Loucy (cell line): ENCODE data around the gene MMP14.
"Not testable (repeated sequence)": the region's sequence is repeated elsewhere in the genome, so short reads cannot be mapped to it uniquely, and the experiment has no call there.

Experiments used
- H2AFZ ChIP-seq: fragments of 200-600 bp; sonication (generic); 2 replicates; pipeline ENCODE4 v1.6.0; 2016; ENCODE audit warnings: antibody characterized with exemption, mild to moderate bottlenecking, low read length, moderate library complexity
- H3F3A ChIP-seq: fragments of 200-600 bp; 2 replicates; pipeline ENCODE4 v1.6.0; 2016; ENCODE audit warnings: antibody characterized with exemption, low read depth, mild to moderate bottlenecking
- H3K27me3 ChIP-seq: fragments of 200-600 bp; sonication (generic); 2 replicates; pipeline ENCODE4 v1.6.1; 2014; ENCODE audit warnings: low read length, mild to moderate bottlenecking; ENCODE audit not compliant: insufficient read depth, poor library complexity, severe bottlenecking
- H3K36me3 ChIP-seq: fragments of 200-600 bp; sonication (generic); 2 replicates; pipeline ENCODE4 v1.6.1; 2016; ENCODE audit warnings: low read length; ENCODE audit not compliant: insufficient read depth
- H3K4me1 ChIP-seq: fragments of 200-600 bp; sonication (generic); 2 replicates; pipeline ENCODE4 v1.5.1; 2014; ENCODE audit warnings: low read length, mild to moderate bottlenecking; ENCODE audit not compliant: insufficient read depth, poor library complexity, severe bottlenecking
- H3K4me2 ChIP-seq: fragments of 200-600 bp; sonication (generic); 2 replicates; pipeline ENCODE4 v1.6.0; 2014; ENCODE audit warnings: antibody characterized with exemption, low read length, low read depth, mild to moderate bottlenecking; ENCODE audit not compliant: poor library complexity, severe bottlenecking
- H3K4me3 ChIP-seq: fragments of 200-600 bp; sonication (generic); 2 replicates; pipeline ENCODE4 v1.5.1; 2014; ENCODE audit warnings: low read length, mild to moderate bottlenecking, mixed read lengths; ENCODE audit not compliant: poor library complexity, severe bottlenecking
- H3K79me2 ChIP-seq: fragments of 200-600 bp; sonication (generic); 2 replicates; pipeline ENCODE4 v1.6.1; 2014; ENCODE audit warnings: low read length; ENCODE audit not compliant: insufficient read depth
- H3K9ac ChIP-seq: fragments of 200-600 bp; sonication (generic); 2 replicates; pipeline ENCODE4 v1.6.0; 2014; ENCODE audit warnings: mild to moderate bottlenecking, low read depth, low read length, moderate library complexity; ENCODE audit not compliant: poor library complexity, severe bottlenecking
- H3K9me2 ChIP-seq: fragments of 200-600 bp; sonication (generic); replicated peaks from 2 replicates; pipeline ENCODE4 v1.6.1; 2016; ENCODE audit warnings: low read depth, low read length, mixed read lengths
- H3K9me3 ChIP-seq: fragments of 200-600 bp; sonication (generic); 2 replicates; pipeline ENCODE4 v1.6.1; 2014; ENCODE audit warnings: mild to moderate bottlenecking, antibody characterized with exemption, low read length, low read depth; ENCODE audit not compliant: insufficient read depth
- H4K20me1 ChIP-seq: fragments of 200-600 bp; sonication (generic); 2 replicates; pipeline ENCODE4 v1.6.0; 2014; ENCODE audit warnings: antibody characterized with exemption, low read length, mild to moderate bottlenecking; ENCODE audit not compliant: insufficient read depth, poor library complexity, severe bottlenecking
- CTCF ChIP-seq: fragments of 200-600 bp; sonication (generic); conservative IDR thresholded peaks from 2 replicates; pipeline ENCODE4 v1.5.1; 2014; ENCODE audit warnings: mild to moderate bottlenecking, antibody characterized with exemption, low read length
- EZH2phosphoT487 ChIP-seq: fragments of 200-600 bp; IDR thresholded peaks from 2 replicates; pipeline ENCODE4 v1.6.1; 2018; ENCODE audit warnings: antibody characterized with exemption, mild to moderate bottlenecking, moderate library complexity, borderline replicate concordance

The MMP14 gene

DNA sequence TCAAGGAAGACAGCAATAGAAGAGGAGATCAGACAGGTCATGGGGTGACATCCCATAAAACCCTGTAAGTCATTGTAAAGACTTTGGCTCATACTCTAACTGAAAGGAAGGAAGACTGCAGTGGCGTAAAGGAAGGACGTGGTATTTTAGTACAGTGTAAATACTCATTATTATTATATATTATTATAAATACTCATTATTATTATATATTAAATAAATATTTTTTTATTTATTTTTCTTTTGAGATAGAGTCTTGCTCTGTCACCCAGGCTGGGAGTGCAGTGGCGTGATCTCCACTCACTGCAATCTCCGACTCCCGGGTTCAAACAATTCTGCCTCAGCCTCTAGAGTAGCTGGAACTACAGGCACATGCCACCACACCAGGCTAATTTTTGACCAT is 20.0 kb downstream of the MMP14 start:
- no peak overlapping the region for H3K4me3 ChIP-seq
- no peak for TF ChIP-seq CTCF
- TF ChIP-seq EZH2phosphoT487 = no peak
- H3K4me1 ChIP-seq = peaks cover 6% of the 10 kb centered on the region
- no peaks in the 10 kb centered on the region for H3K9me2 ChIP-seq
- no peaks in the 10 kb centered on the region for H4K20me1 ChIP-seq
- peaks cover 66% of the 10 kb centered on the region for H3K27me3 ChIP-seq
- H3K9me3 ChIP-seq = no peaks in the 10 kb centered on the region
- H3K36me3 ChIP-seq = no peaks in the 10 kb centered on the region
- H3K4me2 ChIP-seq = no peak overlapping the region
- H3F3A ChIP-seq = no peaks in the 10 kb centered on the region
- H3K79me2 ChIP-seq = no peaks in the 10 kb centered on the region
- no peak overlapping the region for H3K9ac ChIP-seq
- H2AFZ ChIP-seq = no peak overlapping the region

DNA sequence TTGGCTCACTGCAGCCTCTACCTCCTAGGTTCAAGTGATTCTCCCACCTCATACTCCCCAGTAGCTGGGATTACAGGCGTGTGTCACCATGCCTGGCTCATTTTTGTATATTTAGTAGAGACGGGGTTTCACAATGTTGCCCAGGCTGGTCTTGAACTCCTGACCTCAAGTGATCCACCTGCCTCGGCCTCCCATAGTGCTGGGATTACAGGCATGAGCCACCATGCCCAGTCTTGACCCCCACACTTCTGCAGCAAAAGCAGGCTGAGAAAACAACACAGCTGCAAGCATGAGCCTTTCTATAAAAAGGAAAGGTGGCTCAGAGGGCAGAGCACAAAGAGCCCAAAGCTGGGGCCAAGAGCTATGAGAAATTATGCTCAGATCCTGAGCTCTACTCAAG is 24.0 kb downstream of the MMP14 start:
- H2AFZ ChIP-seq, H3K4me2 ChIP-seq, H4K20me1 ChIP-seq, H3K4me1 ChIP-seq, H3K4me3 ChIP-seq, H3K79me2 ChIP-seq, H3K9me3 ChIP-seq, H3K36me3 ChIP-seq, H3F3A ChIP-seq, H3K9me2 ChIP-seq, H3K9ac ChIP-seq: not testable (repeated sequence)
- peaks cover 67% of the 10 kb centered on the region for H3K27me3 ChIP-seq

DNA sequence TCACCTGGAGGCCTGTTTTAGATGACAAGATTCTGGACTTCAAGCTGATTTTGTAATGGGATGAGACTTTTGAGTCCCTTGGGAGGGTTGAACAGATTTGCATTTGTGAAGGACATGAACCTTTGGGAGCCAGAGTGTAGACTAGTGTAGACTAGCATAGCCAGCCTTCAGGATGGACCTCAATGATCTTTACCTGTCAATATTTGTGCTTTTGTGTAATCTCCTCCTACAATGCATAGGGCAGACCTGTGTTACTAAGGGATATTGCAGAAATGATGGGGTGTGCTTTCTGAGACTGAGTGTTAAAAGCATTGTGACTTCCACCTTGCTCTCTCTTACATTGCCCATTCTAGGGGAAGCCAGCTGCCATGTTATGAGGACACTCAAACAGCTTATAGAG is 25.3 kb downstream of the MMP14 start:
- H4K20me1 ChIP-seq = no peaks in the 10 kb centered on the region
- H3K79me2 ChIP-seq = no peaks in the 10 kb centered on the region
- H3K36me3 ChIP-seq = no peaks in the 10 kb centered on the region
- no peak overlapping the region for H3K9ac ChIP-seq
- H3K9me3 ChIP-seq = no peaks in the 10 kb centered on the region
- H3K4me2 ChIP-seq = no peak overlapping the region
- H2AFZ ChIP-seq = no peak overlapping the region
- no peak for TF ChIP-seq CTCF
- no peak for TF ChIP-seq EZH2phosphoT487
- H3K27me3 ChIP-seq = peaks cover 56% of the 10 kb centered on the region
- H3K4me1 ChIP-seq = peaks cover 12% of the 10 kb centered on the region
- no peak overlapping the region for H3K4me3 ChIP-seq
- no peaks in the 10 kb centered on the region for H3F3A ChIP-seq
- H3K9me2 ChIP-seq = no peaks in the 10 kb centered on the region

DNA sequence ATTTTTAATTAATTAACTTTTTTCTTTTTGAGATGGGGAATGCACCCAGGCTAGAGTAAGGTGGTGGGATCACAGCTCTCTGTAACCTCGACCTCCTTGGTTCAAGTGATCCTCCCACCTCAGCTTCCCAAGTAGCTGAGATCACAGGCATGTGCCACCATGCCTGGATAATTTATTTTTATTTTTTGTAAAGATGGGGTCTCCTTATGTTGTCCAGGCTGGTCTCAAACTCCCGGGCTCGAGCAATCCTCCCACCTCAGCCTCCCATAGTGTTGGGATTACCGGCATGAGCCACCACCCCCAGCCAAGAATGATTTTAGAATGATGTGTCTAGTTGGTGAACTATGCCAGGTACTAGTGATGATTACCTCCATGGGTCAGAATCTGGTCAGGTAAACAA is 28.6 kb downstream of the MMP14 start:
- Histone ChIP-seq H3K9me2 (no peaks in the 10 kb centered on the region), H3K36me3 (no peaks in the 10 kb centered on the region), H3K4me2 (no peak overlapping the region), H3K4me3 (no peak overlapping the region), H3F3A (no peaks in the 10 kb centered on the region), H3K9ac (no peak overlapping the region), H3K27me3 (peaks cover 29% of the 10 kb centered on the region), H4K20me1 (no peaks in the 10 kb centered on the region), H3K4me1 (peaks cover 12% of the 10 kb centered on the region), H2AFZ (no peak overlapping the region), H3K79me2 (no peaks in the 10 kb centered on the region), H3K9me3 (no peaks in the 10 kb centered on the region)
- TF ChIP-seq EZH2phosphoT487 (no peak), CTCF (no peak)
